HepG2 (cell line): ENCODE data around the gene MT1A. TPM values are rescaled to one million over a fixed set of nuclear protein-coding genes. Genes with fewer than 3 reads are reported as not detected.

Experiments used
- CCDC6 ChIP-seq: sonication (generic); formaldehyde crosslinking; IDR thresholded peaks from 2 replicates; pipeline ENCODE4 v1.8.1; 2022; ENCODE audit warnings: mild to moderate bottlenecking, missing genetic modification reagents, moderate library complexity
- EEA1 ChIP-seq: sonication (generic); formaldehyde crosslinking; IDR thresholded peaks from 2 replicates; pipeline ENCODE4 v1.5.1; 2020; ENCODE audit warnings: mild to moderate bottlenecking, missing genetic modification reagents, borderline replicate concordance
- ELF4 ChIP-seq: sonication (generic); formaldehyde crosslinking; IDR thresholded peaks from 2 replicates; pipeline ENCODE4 v1.5.0; 2020; ENCODE audit warnings: missing genetic modification reagents, mild to moderate bottlenecking, moderate library complexity, borderline replicate concordance
- HNRNPK ChIP-seq: fragments of 200-400 bp; formaldehyde crosslinking; IDR thresholded peaks from 2 replicates; pipeline ENCODE4 v1.6.1; 2018; ENCODE audit warnings: low read length, low read depth, moderate library complexity, mild to moderate bottlenecking; ENCODE audit not compliant: poor library complexity, severe bottlenecking
- HNRNPUL1 ChIP-seq: fragments of 200-400 bp; formaldehyde crosslinking; IDR thresholded peaks from 2 replicates; pipeline ENCODE4 v1.6.1; 2017; ENCODE audit warnings: low read depth, mild to moderate bottlenecking, low read length, moderate library complexity
- MYNN ChIP-seq: sonication (generic); formaldehyde crosslinking; IDR thresholded peaks from 2 replicates; pipeline ENCODE4 v1.4.0; 2020; ENCODE audit warnings: mild to moderate bottlenecking, low read depth, missing genetic modification reagents
- MYPOP ChIP-seq: sonication (generic); formaldehyde crosslinking; IDR thresholded peaks from 2 replicates; pipeline ENCODE4 v1.8.1; 2023; ENCODE audit warnings: mild to moderate bottlenecking, moderate library complexity, missing genetic modification reagents
- NFKB2 ChIP-seq: sonication (generic); formaldehyde crosslinking; IDR thresholded peaks from 2 replicates; pipeline ENCODE4 v1.4.0; 2020; ENCODE audit warnings: missing genetic modification reagents, borderline replicate concordance
- NR3C1 ChIP-seq: sonication (generic); formaldehyde crosslinking; IDR thresholded peaks from 2 replicates; pipeline ENCODE4 v1.4.0; 2020; ENCODE audit warnings: missing genetic modification reagents
- RNF2 ChIP-seq: fragments of 450-650 bp; conservative IDR thresholded peaks from 2 replicates; pipeline ENCODE4 v1.6.1; 2016; ENCODE audit warnings: low read depth
- SNAI1 ChIP-seq: sonication (generic); formaldehyde crosslinking; IDR thresholded peaks from 2 replicates; pipeline ENCODE4 v1.5.0; 2020; ENCODE audit warnings: mild to moderate bottlenecking, missing genetic modification reagents, borderline replicate concordance
- SP4 ChIP-seq: sonication (generic); formaldehyde crosslinking; IDR thresholded peaks from 2 replicates; pipeline ENCODE4 v1.8.1; 2023; ENCODE audit warnings: mild to moderate bottlenecking, missing genetic modification reagents
- U2AF2 ChIP-seq: fragments of 200-400 bp; formaldehyde crosslinking; IDR thresholded peaks from 2 replicates; pipeline ENCODE4 v1.6.1; 2017; ENCODE audit warnings: low read depth, mild to moderate bottlenecking, low read length
- ZBTB26 ChIP-seq: IDR thresholded peaks from 2 replicates; pipeline ENCODE4 v1.6.1; 2016; ENCODE audit warnings: missing compliant biosample characterization, missing genetic modification reagents, borderline replicate concordance
- ZBTB38 ChIP-seq: sonication (generic); formaldehyde crosslinking; IDR thresholded peaks from 2 replicates; pipeline ENCODE4 v1.5.1; 2020; ENCODE audit warnings: mild to moderate bottlenecking, missing genetic modification reagents
- ZBTB42 ChIP-seq: sonication (generic); formaldehyde crosslinking; IDR thresholded peaks from 2 replicates; pipeline ENCODE4 v1.5.0; 2020; ENCODE audit warnings: mild to moderate bottlenecking, missing genetic modification reagents
- ZGPAT ChIP-seq: IDR thresholded peaks from 2 replicates; pipeline ENCODE4 v1.6.1; 2016; ENCODE audit warnings: mild to moderate bottlenecking
- ZNF580 ChIP-seq: IDR thresholded peaks from 2 replicates; pipeline ENCODE4 v1.6.1; 2016; ENCODE audit warnings: low read depth, borderline replicate concordance
- ZNF605 ChIP-seq: sonication (generic); formaldehyde crosslinking; IDR thresholded peaks from 2 replicates; pipeline ENCODE4 v1.8.0; 2022; ENCODE audit warnings: mild to moderate bottlenecking, missing genetic modification reagents
- ZNF644 ChIP-seq: IDR thresholded peaks from 2 replicates; pipeline ENCODE4 v1.6.1; 2016; ENCODE audit warnings: low read depth
- ZNF772 ChIP-seq: sonication (generic); formaldehyde crosslinking; IDR thresholded peaks from 2 replicates; pipeline ENCODE4 v1.5.0; 2020; ENCODE audit warnings: mild to moderate bottlenecking, missing genetic modification reagents
- ZSCAN31 ChIP-seq: sonication (generic); formaldehyde crosslinking; IDR thresholded peaks from 2 replicates; pipeline ENCODE4 v1.5.0; 2020; ENCODE audit warnings: low read depth, mild to moderate bottlenecking, missing genetic modification reagents
- polyA plus RNA-seq, 8 experiments: library from polyadenylated mRNA; depleted of rRNA in 3 of 8; stranded (reverse) in 7 of 8; unstranded in 1 of 8; fragments of >200 nt; fragmentation: Illumina TruSeq in 4 of 8; extraction: Trizol in 4 of 8; gene quantifications; 2 replicates each; pipeline versions ENCODE4 v1.2.1 to v1.2.3, GENCODE V29; 2011 to 2016; ENCODE audit warnings: low read depth in 4 of 8, missing spikeins in 1 of 8, mixed read lengths in 1 of 8; ENCODE audit not compliant: insufficient read depth in 1 of 8
- total RNA-seq, 5 experiments: library from RNA; depleted of rRNA; stranded (reverse); fragments of >200 nt; fragmentation: Illumina TruSeq; extraction: Trizol; gene quantifications; 2 replicates each; pipeline ENCODE4 v1.2.3, GENCODE V29; 2016; ENCODE audit warnings: low read depth in 1 of 5
- TF ChIP-seq, protein P1 (sequence below): sonication (generic); formaldehyde crosslinking; IDR thresholded peaks from 2 replicates; pipeline ENCODE4 v1.5.0; 2020; ENCODE audit warnings: mild to moderate bottlenecking, missing genetic modification reagents

Gene MT1A
- total and polyA plus RNA-seq, 2 of the 13 experiments (the other 11 are each of a cell fraction or from before 2014, with no cell fraction given): 8.3 to 10.4 TPM

DNA sequence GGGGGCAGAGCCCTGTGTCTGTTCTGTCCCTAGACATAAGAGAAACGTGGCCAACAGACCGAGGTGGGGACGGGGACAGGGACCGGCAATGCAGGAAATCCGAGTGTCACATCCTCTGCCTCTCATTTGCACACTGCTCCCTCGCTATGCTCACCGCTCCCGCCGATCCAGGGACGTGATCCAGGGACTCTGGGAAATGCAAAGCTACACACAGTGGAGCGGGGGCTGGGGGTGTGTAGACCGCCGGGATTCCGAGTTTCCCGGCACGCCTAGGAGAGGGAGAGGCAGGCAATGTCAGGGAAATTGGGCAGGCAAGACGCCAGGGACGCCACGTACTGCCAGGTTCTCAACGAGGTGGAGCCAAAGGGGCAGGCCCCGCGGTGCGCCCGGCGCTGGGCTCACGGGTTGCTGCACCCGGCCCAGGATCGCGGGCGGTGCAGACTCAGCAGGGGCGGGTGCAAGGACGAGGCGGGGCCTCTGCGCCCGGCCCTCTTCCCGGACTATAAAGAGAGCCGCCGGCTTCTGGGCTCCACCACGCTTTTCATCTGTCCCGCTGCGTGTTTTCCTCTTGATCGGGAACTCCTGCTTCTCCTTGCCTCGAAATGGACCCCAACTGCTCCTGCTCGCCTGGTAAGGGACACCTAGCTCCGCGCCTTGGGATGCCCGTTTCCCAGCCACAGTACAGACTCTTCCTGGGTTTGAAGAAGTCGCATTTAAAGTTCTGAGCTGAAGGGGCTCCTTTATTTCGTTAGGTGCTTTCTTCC is 43.7 kb downstream of the MT1A start, which contains the start of gene MT1X (continued):
- TF ChIP-seq, protein P1, sequence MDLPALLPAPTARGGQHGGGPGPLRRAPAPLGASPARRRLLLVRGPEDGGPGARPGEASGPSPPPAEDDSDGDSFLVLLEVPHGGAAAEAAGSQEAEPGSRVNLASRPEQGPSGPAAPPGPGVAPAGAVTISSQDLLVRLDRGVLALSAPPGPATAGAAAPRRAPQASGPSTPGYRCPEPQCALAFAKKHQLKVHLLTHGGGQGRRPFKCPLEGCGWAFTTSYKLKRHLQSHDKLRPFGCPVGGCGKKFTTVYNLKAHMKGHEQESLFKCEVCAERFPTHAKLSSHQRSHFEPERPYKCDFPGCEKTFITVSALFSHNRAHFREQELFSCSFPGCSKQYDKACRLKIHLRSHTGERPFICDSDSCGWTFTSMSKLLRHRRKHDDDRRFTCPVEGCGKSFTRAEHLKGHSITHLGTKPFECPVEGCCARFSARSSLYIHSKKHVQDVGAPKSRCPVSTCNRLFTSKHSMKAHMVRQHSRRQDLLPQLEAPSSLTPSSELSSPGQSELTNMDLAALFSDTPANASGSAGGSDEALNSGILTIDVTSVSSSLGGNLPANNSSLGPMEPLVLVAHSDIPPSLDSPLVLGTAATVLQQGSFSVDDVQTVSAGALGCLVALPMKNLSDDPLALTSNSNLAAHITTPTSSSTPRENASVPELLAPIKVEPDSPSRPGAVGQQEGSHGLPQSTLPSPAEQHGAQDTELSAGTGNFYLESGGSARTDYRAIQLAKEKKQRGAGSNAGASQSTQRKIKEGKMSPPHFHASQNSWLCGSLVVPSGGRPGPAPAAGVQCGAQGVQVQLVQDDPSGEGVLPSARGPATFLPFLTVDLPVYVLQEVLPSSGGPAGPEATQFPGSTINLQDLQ: peak; percentile 72; the same call in 1 of the 2 replicates
- TF ChIP-seq HNRNPUL1 (no peak), ZBTB42 (CRISPR knock-in tag) (no peak), ZNF605 (0 out of 2 replicates have a peak, but pooled peaks have one; percentile 2), HNRNPK (peak; percentile 30), ZNF644 (CRISPR knock-in tag) (no peak), NR3C1 (CRISPR knock-in tag) (no peak), U2AF2 (no peak), ZSCAN31 (CRISPR knock-in tag) (peak; percentile 82), SNAI1 (CRISPR knock-in tag) (peak; percentile 49; the same call in 1 of the 2 replicates), CCDC6 (CRISPR knock-in tag) (peak; percentile 57; the same call in 1 of the 2 replicates), ZNF580 (CRISPR knock-in tag) (peak; percentile 95), MYPOP (CRISPR knock-in tag) (peak; percentile 98), ZNF772 (0 out of 2 replicates have a peak, but pooled peaks have one; percentile 16), ZBTB38 (CRISPR knock-in tag) (peak; percentile 49; the same call in 1 of the 2 replicates), ZBTB26 (CRISPR knock-in tag) (0 out of 2 replicates have a peak, but pooled peaks have one; percentile 22), NFKB2 (CRISPR knock-in tag) (peak; percentile 73; the same call in 1 of the 2 replicates), EEA1 (CRISPR knock-in tag) (0 out of 2 replicates have a peak, but pooled peaks have one; percentile 15), RNF2 (peak; percentile 48; the same call in 1 of the 2 replicates), ZGPAT (CRISPR knock-in tag) (peak; percentile 74; the same call in 1 of the 2 replicates), SP4 (CRISPR knock-in tag) (peak; percentile 58), MYNN (CRISPR knock-in tag) (no peak), ELF4 (CRISPR knock-in tag) (no peak)
